K562 (cell line): ENCODE data around the gene C10orf95. TPM values are rescaled to one million over a fixed set of nuclear protein-coding genes. Genes with fewer than 3 reads are reported as not detected.

Source experiments
- BHLHE40 ChIP-seq: IDR thresholded peaks from 2 replicates; pipeline ENCODE4 v1.6.1; 2011; ENCODE audit warnings: low read length, improper control_type of control experiment
- FOXP4 ChIP-seq: sonication (generic); formaldehyde crosslinking; IDR thresholded peaks from 2 replicates; pipeline ENCODE4 v1.8.0; 2022; ENCODE audit warnings: mild to moderate bottlenecking, missing genetic modification reagents, borderline replicate concordance
- L3MBTL2 ChIP-seq: fragments of 450-650 bp; IDR thresholded peaks from 2 replicates; pipeline ENCODE4 v1.6.1; 2016; ENCODE audit warnings: mild to moderate bottlenecking, moderate library complexity
- MBD2 ChIP-seq: sonication (generic); IDR thresholded peaks from 2 replicates; pipeline ENCODE4 v1.6.1; 2016; ENCODE audit warnings: low read depth, borderline replicate concordance
- MED1 ChIP-seq: sonication (generic); formaldehyde crosslinking; IDR thresholded peaks from 2 replicates; pipeline ENCODE4 v1.8.1; 2023; ENCODE audit warnings: missing genetic modification reagents, borderline replicate concordance
- NBN ChIP-seq: fragments of 450-650 bp; IDR thresholded peaks from 2 replicates; pipeline ENCODE4 v1.6.1; 2016; ENCODE audit warnings: low read depth, mild to moderate bottlenecking
- NFE2L1 ChIP-seq: fragments of 450-650 bp; IDR thresholded peaks from 2 replicates; pipeline ENCODE4 v1.6.1; 2016; ENCODE audit warnings: missing genetic modification characterization, low read depth, mild to moderate bottlenecking, missing compliant biosample characterization, moderate library complexity, borderline replicate concordance
- NRF1 ChIP-seq, 2 experiments: fragments of 450-650 bp; IDR thresholded peaks in 1 of 2; conservative IDR thresholded peaks in 1 of 2; 2 replicates each; pipeline ENCODE4 v1.6.1; 2014; ENCODE audit warnings: mild to moderate bottlenecking in 2 of 2
- POLR2B ChIP-seq: fragments of 450-650 bp; IDR thresholded peaks from 2 replicates; pipeline ENCODE4 v1.6.1; 2018; ENCODE audit warnings: low read depth; ENCODE audit not compliant: partially characterized antibody
- SIN3A ChIP-seq, 2 experiments: fragments of 150-350 bp in 1 of 2; IDR thresholded peaks; 2 replicates each; pipeline ENCODE4 v1.6.1; 2011 to 2016; ENCODE audit warnings: borderline replicate concordance in 2 of 2, low read depth in 2 of 2, low read length in 2 of 2, mild to moderate bottlenecking in 2 of 2, moderate library complexity in 2 of 2; ENCODE audit not compliant: control insufficient read depth in 1 of 2
- polyA plus RNA-seq, 8 experiments: library from polyadenylated mRNA; depleted of rRNA in 4 of 8; stranded (reverse) in 5 of 8; unstranded in 3 of 8; fragments of >200 nt; fragmentation: Nextera tagmentation in 2 of 8; fragmentation: Illumina TruSeq in 1 of 8; extraction: Ambion mirVana in 2 of 8; extraction: Trizol in 1 of 8; gene quantifications; 2 replicates each; pipeline versions ENCODE4 v1.2.1 to v1.2.3, GENCODE V29; 2011 to 2014; ENCODE audit warnings: inconsistent platforms in 1 of 8, missing spikeins in 1 of 8
- total RNA-seq, 7 experiments: library from RNA; depleted of rRNA in 6 of 7; stranded (reverse); fragments of >200 nt in 6 of 7; fragmentation: Illumina TruSeq in 2 of 7; extraction: Trizol in 2 of 7; gene quantifications; 2 replicates each; pipeline versions ENCODE4 v1.2.1 to v1.2.3, GENCODE V29; 2011 to 2021; ENCODE audit warnings: low replicate concordance in 1 of 7
- TF ChIP-seq, protein P1 (sequence below), 2 experiments: fragments of 150-350 bp in 1 of 2; IDR thresholded peaks; 2 replicates each; pipeline ENCODE4 v1.6.1; 2012 to 2016; ENCODE audit warnings: low read depth in 2 of 2, low read length in 2 of 2, mild to moderate bottlenecking in 1 of 2, moderate library complexity in 1 of 2
- TF ChIP-seq, protein P2 (sequence below): fragments of 450-650 bp; IDR thresholded peaks from 2 replicates; pipeline ENCODE4 v1.6.1; 2016; ENCODE audit warnings: low read depth

Gene C10orf95
- total and polyA plus RNA-seq, 9 of the 15 experiments (the other 6 are each of a cell fraction or from before 2014, with no cell fraction given) = 0.03 to 0.41 (median 0.17) TPM; not detected in 1

DNA sequence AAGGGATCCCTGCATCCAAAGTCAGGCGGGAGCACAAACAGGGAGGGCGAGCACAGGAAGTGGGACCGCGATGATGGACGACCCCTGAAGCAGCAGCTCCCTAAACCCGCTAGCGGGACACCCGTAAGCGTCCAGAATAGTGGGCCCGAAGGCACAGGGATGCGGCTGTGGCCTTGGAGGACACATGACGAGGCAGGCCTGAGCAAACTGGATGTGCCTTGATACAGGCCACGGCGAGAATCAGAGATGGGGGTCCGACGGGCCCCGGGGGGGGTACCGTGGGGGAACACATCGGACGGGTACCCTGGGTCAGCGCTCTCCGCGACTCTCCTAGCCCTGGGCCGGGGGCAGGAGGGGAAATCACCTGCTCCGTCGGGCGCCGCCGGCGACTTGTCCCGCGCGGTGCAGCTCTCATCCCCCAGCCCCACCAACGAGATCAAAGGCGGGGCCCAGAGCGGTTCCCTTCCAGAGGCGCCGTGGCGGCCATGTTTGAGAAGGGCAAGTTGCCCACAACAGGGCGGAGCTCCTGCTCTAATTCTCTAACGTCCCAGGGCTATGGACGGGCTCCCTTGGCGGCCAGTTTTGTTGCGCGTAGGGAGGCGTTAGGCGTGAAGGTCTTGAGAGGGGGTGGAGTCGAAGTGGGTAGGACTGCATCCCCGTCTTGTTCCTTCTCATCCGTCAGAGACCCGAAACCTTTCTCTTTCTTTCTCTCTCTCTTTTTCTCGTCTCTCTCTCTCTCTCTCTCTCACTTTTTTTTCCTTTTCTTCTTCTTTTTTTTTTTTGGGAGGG is 19.0 kb downstream of the C10orf95 start, which contains the start of gene CUEDC2 (continued):
- TF ChIP-seq, protein P1, sequence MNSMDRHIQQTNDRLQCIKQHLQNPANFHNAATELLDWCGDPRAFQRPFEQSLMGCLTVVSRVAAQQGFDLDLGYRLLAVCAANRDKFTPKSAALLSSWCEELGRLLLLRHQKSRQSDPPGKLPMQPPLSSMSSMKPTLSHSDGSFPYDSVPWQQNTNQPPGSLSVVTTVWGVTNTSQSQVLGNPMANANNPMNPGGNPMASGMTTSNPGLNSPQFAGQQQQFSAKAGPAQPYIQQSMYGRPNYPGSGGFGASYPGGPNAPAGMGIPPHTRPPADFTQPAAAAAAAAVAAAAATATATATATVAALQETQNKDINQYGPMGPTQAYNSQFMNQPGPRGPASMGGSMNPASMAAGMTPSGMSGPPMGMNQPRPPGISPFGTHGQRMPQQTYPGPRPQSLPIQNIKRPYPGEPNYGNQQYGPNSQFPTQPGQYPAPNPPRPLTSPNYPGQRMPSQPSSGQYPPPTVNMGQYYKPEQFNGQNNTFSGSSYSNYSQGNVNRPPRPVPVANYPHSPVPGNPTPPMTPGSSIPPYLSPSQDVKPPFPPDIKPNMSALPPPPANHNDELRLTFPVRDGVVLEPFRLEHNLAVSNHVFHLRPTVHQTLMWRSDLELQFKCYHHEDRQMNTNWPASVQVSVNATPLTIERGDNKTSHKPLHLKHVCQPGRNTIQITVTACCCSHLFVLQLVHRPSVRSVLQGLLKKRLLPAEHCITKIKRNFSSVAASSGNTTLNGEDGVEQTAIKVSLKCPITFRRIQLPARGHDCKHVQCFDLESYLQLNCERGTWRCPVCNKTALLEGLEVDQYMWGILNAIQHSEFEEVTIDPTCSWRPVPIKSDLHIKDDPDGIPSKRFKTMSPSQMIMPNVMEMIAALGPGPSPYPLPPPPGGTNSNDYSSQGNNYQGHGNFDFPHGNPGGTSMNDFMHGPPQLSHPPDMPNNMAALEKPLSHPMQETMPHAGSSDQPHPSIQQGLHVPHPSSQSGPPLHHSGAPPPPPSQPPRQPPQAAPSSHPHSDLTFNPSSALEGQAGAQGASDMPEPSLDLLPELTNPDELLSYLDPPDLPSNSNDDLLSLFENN (IDR thresholded peaks at IDR 0.05; ENCODE audit: low read depth in 2 of 2, low read length in 2 of 2) = peak in 1 of 2 experiments; percentile 48; a peak in 1 of 4 replicates
- peak; percentile 65; the same call in 1 of the 2 replicates for TF ChIP-seq MBD2
- 0 out of 2 replicates have a peak, but pooled peaks have one; percentile 35 for TF ChIP-seq FOXP4 (CRISPR knock-in tag)
- peak; percentile 58 to 72 for TF ChIP-seq NRF1 (conservative IDR thresholded peaks at IDR 0.05 in 1 of 2, IDR thresholded peaks at IDR 0.05 in 1 of 2)
- no peak for TF ChIP-seq MED1 (CRISPR knock-in tag)
- 0 out of 4 replicates have a peak, but pooled peaks have one; percentile 23 to 46 for TF ChIP-seq SIN3A (IDR thresholded peaks at IDR 0.05; ENCODE audit: borderline replicate concordance in 2 of 2, control insufficient read depth in 1 of 2, low read depth in 2 of 2, low read length in 2 of 2)
- TF ChIP-seq L3MBTL2 = peak; percentile 38; the same call in 1 of the 2 replicates
- peak; percentile 64 for TF ChIP-seq POLR2B
- peak; percentile 30; the same call in 1 of the 2 replicates for TF ChIP-seq BHLHE40
- peak; percentile 75; the same call in 1 of the 2 replicates for TF ChIP-seq NBN
- TF ChIP-seq, protein P2, sequence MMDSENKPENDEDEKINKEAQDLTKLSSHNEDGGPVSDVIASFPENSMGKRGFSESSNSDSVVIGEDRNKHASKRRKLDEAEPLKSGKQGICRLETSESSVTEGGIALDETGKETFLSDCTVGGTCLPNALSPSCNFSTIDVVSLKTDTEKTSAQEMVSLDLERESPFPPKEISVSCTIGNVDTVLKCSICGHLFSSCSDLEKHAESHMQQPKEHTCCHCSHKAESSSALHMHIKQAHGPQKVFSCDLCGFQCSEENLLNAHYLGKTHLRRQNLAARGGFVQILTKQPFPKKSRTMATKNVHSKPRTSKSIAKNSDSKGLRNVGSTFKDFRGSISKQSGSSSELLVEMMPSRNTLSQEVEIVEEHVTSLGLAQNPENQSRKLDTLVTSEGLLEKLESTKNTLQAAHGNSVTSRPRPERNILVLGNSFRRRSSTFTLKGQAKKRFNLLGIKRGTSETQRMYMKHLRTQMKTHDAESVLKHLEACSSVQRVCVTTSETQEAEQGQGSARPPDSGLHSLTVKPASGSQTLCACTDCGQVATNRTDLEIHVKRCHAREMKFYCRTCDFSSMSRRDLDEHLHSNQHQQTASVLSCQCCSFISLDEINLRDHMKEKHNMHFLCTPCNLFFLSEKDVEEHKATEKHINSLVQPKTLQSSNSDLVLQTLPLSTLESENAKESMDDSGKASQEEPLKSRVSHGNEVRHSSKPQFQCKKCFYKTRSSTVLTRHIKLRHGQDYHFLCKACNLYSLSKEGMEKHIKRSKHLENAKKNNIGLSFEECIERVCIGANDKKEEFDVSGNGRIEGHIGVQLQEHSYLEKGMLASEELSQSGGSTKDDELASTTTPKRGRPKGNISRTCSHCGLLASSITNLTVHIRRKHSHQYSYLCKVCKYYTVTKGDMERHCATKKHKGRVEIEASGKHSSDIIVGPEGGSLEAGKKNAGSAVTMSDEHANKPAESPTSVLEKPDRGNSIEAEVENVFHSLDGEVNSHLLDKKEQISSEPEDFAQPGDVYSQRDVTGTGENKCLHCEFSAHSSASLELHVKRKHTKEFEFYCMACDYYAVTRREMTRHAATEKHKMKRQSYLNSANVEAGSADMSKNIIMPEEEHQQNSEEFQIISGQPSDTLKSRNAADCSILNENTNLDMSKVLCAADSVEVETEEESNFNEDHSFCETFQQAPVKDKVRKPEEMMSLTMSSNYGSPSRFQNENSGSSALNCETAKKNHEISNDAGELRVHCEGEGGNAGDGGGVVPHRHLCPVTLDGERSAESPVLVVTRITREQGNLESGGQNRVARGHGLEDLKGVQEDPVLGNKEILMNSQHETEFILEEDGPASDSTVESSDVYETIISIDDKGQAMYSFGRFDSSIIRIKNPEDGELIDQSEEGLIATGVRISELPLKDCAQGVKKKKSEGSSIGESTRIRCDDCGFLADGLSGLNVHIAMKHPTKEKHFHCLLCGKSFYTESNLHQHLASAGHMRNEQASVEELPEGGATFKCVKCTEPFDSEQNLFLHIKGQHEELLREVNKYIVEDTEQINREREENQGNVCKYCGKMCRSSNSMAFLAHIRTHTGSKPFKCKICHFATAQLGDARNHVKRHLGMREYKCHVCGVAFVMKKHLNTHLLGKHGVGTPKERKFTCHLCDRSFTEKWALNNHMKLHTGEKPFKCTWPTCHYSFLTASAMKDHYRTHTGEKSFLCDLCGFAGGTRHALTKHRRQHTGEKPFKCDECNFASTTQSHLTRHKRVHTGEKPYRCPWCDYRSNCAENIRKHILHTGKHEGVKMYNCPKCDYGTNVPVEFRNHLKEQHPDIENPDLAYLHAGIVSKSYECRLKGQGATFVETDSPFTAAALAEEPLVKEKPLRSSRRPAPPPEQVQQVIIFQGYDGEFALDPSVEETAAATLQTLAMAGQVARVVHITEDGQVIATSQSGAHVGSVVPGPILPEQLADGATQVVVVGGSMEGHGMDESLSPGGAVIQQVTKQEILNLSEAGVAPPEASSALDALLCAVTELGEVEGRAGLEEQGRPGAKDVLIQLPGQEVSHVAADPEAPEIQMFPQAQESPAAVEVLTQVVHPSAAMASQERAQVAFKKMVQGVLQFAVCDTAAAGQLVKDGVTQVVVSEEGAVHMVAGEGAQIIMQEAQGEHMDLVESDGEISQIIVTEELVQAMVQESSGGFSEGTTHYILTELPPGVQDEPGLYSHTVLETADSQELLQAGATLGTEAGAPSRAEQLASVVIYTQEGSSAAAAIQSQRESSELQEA = peak; percentile 97
- TF ChIP-seq NFE2L1 (tag) = no peak
